HG02571 (cell line): ENCODE results near the gene DLG5.
"Not testable (repeated sequence)": the region's sequence is repeated elsewhere in the genome, so short reads cannot be mapped to it uniquely, and the experiment has no call there.

Experiments
- ATAC-seq: cut with Tn5 transposase; IDR thresholded peaks from one replicate; pipeline ENCODE4 v1.9.1; 2021; ENCODE audit warnings: mild to moderate bottlenecking, moderate library complexity; ENCODE audit not compliant: unreplicated experiment

Gene DLG5

DNA sequence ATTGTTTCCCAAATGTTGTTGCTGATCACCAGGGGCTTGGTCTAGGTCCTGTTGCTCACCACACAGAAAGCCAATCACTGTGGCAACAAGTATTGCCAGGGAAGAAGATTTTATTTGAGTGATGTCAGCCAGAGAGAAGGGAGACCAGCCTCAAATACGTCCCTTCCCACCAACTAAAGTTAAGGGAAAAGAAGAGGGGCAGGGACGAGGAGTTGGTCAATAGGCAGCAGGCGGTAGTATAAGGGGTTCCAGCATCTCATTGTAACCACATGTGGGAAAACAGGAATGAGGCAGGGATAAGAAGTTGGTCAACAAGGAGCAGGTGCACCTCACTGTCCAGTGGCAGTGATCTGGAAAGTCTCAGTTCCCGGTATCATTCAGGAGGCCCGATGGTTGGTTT, 150.1 kb downstream of the DLG5 start:
- no peak for ATAC-seq

GRCh38 chr10:77774940-77775391, 151.6 kb downstream of the DLG5 start:
- ATAC-seq: no peak

DNA sequence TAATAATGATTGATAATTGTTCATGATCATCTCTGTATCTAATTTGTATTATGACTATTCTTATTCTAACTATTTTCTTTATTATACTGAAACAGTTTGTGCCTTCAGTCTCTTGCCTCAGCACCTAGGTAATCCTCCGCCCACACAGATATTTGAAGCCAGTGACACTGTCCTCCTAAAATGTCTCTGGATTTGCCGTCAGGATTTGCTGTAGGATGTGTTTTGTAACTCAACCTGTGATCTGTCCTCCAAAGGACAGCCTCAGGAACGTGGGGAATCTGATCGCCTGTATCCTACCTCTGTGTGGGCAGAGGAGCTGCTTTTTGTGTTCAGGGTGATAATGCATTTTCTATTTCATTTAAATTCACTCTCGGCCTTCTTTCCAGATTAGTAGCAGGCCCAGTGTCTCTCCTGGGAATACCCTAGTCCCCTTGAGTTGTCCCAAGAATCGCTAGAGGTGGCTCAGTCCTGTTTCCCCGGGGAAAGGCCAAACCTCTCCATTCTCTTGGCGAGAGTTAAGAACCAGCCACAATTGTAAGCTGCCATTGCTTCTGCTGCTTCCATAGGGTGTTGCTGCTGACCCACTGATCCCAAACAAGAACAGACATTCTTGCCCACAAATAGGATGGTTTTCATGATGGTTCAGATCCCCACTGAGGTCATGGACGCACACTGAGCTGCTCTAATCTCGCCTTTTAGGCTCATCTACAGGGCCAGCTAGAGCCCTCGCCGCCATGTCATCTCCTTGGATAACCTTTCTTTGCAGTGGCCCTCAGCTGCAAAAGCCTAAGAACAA, 152.7 kb downstream of the DLG5 start:
- ATAC-seq: no peak

- ATAC-seq: not testable (repeated sequence)
Measured at GRCh38 chr10:77772852-77773600, 153.5 kb downstream of the DLG5 start.

GRCh38 chr10:77771851-77772250, 154.7 kb downstream of the DLG5 start:
- ATAC-seq: no peak

GRCh38 chr10:77771450-77771849, 155.1 kb downstream of the DLG5 start:
- ATAC-seq: no peak

DNA sequence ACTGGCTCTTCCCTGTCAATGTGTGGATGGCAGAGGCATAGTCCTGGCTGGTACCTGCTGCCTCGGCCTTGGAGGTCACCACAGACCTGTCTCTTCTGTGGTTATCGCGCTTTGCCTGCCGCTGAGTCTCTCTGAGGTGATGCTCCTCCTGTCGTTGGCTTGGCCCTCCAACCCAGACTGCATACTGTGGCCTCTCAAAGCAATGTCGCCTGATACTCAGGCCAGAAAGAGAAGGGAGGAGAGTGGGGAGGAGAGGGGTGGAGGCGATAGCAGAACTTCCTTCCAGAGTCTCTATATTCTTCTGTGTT, 155.7 kb downstream of the DLG5 start:
- ATAC-seq: no peak

DNA sequence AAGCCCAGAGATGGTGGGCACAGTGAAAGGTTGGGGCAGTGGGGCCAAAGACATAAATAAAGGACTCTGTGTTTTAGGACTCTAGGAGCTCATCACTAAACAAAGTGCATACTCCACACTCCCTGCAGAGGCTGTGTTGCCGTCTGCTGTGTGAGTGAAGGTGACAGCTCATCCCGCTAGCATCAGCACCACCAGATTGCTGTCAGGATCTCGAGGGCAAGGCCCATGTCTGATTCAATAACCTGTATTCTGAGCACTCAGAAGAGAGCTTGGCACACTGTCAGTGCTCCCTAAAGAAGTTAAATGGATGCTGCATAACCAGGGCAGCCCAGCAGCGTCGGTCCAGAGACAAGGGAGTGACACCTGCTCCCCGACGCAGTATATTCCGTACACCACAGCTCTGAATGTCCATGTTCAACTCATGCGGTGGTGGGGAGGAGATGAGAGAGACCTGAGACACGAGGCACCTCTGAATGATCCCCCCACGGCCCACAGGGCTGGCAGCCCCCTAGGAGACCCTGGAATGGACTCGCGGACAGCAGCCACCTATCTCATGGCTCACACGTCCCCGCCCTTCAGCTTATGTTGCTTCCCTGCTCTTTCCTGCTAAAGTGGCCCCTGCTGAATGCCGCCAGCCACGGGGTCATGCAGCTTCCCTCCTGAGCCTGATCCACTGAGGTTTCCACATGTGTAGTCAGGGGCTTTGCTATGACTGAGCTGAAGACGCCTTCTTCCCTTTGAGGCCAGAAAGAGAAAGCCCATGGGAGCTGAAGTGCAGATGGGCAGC, 156.3 kb downstream of the DLG5 start:
- ATAC-seq: no peak

DNA sequence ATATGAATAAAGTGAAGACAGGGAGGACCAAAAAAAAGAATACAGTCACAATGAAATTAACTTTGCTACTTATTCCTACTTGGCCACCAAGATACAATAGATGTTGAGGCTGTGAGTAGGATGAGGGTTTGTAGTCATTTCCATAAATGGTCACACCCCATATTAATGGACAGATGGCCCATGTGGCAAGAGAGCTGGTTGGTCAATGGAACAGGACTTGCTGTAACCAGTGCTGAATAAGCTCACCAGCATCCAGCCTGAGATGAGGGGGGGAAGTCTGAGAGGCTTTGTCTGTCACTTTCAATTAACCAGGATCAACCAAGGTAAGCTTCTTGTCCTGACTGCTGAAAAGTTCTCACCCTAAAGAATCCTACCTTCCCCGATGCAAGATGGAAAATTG, 158.5 kb downstream of the DLG5 start:
- ATAC-seq: no peak

- no peak for ATAC-seq
Measured at GRCh38 chr10:77763453-77764430, 162.8 kb downstream of the DLG5 start.

GRCh38 chr10:77758406-77758805, 168.1 kb downstream of the DLG5 start:
- ATAC-seq: not testable (repeated sequence)

DNA sequence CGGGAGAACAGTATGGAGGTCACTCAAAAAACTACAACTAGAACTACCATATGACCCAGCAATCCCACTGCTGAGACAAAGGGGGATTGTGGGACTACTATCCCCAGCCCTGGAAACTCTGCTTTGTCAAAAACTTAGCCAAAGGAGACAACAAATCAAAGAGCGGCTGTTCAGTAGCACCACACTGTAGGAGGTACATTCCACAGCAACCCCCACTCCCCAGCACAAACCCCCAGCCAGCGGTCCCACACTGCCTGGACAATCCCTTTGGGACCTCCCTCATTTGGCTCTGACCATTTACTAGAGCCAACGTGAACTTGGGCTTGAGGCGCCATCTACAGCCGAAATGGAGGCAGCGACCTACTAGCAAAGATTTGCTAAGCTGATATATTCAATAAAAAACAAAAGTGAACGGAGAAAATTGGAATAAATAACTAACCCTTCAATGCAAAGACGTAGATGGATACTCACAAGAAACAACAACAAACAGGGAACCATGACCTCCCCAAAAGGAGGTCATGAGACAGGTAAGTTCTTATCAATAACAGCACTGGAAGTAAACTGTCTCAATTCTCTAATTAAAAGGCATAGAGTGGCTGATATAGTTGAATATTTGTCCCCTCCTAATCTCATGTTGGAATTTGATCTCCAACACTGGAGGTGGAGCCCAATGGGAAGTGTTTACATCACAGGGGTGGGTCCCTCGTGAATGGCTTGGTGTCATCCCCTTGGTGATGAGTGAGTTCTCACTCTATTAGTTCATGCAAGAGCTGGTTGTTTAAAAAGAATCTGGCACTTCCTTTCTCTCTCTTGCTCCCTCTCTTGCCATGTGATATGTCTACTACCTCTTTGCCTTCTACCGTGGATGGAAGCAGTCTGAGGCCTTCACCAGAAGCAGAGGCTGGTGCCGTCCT, 170.0 kb downstream of the DLG5 start:
- ATAC-seq: no peak

DNA sequence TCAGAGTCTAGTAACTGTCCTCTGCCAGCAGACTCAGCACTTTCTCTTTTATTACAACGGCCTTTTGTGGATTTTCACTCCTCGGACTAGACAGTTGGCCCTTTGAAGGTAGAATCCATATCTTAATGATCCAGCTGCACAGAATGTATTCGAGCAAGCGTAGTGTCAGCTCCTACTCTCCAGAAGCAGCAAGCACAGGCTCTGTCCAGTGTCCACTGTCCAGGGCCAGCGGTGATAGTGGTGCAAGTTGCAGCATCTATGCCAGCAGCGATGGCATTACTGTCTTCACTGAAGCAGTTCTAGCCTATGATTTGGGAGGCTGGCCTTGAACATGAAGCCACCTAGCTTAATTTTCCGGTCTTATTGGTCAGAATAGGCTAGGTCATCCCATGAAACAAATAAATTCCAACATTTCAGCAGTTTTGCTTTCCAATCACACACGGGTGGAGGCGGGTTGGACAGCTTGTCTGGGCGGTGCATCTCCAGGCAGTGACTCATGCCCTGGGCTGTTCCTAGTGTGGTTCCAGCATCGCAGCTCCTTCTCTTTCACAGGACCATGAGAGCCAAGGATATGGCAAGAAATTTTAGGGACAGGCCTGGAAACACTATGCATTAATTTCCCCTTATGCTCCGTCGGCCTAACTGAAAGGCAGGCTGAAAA, 180.4 kb downstream of the DLG5 start:
- ATAC-seq: no peak

- no peak for ATAC-seq
Measured at GRCh38 chr10:77744245-77744644, 182.3 kb downstream of the DLG5 start.

DNA sequence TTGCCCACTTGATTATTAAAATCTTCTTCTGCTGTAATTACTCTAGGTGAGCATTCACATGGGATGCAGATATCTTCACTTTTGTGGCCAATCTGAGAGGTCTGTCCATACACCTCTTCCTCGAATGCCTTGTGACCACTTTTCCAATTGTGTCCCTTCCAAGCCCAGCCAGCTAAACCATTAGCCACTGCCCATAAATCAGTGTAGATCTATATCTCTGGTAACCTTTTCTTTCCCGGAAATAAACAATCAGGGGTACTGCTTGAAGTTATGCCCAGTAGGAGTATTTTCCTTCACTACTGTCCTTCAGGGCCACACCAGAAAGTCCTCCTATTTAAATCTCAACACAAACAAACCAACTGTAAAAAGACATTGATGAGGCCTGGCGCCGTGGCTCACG, 184.4 kb downstream of the DLG5 start:
- no peak for ATAC-seq

GRCh38 chr10:77741746-77742145, 184.8 kb downstream of the DLG5 start:
- no peak for ATAC-seq
